Measurements from ENCODE around the gene STARD4. TPM values are rescaled to one million over a fixed set of nuclear protein-coding genes. Genes with fewer than 3 reads are reported as not detected.

STARD4 gene
- total RNA-seq, 1 experiment from 2014 or later, result 48.5 TPM

- ATAC-seq, result peak; percentile 81
- CTCF ChIA-PET, result interaction anchor here (3.1 kb wide), 1 partner anchor 14 kb away, joined by 17 read pairs; no protein-coding TSS in a partner anchor
- POLR2A ChIA-PET, result no interaction called here
- DNase-seq (ENCODE audit: low spot score), result no peak
- Mint-ChIP-seq H3K27me3 (ENCODE audit: low read depth) (no peaks in the 10 kb centered on the region; the same call in 1 of the 2 replicates), H3K9me3 (peaks cover 5% of the 10 kb centered on the region), H3K36me3 (peaks cover 3% of the 10 kb centered on the region; the same call in 1 of the 2 replicates), H3K27ac (peak overlapping the region; percentile 96), H3K4me3 (peak overlapping the region; percentile 52), H3K4me1 (peaks cover 33% of the 10 kb centered on the region)
- TF ChIP-seq, protein P1, sequence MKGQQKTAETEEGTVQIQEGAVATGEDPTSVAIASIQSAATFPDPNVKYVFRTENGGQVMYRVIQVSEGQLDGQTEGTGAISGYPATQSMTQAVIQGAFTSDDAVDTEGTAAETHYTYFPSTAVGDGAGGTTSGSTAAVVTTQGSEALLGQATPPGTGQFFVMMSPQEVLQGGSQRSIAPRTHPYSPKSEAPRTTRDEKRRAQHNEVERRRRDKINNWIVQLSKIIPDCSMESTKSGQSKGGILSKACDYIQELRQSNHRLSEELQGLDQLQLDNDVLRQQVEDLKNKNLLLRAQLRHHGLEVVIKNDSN (CRISPR knock-in tag; IDR thresholded peaks at IDR 0.05), result no peak
- TF ChIP-seq JAZF1 (CRISPR knock-in tag; IDR thresholded peaks at IDR 0.05), result no peak
Measured at GRCh38 chr5:111447822-111448221, 64.5 kb downstream of the STARD4 start.

DNA sequence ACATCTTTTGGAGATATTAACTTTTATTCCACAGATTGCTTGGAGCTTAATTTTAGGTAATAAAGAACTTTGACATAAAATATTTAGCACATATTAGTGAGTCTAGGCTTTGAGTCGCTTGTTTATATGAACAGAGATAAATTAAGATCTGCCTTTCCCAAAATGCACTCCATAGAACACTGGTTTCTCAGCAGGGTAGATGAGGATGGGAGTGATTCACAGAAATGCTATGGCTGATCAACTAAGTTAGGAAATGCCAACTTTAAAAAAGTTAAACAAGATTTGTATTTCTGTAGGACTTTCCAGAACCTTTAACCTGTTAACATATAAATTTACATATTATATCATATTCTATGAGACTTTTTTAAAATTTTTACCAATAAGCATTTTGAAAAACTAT is 65.2 kb downstream of the STARD4 start:
- Mint-ChIP-seq H3K9me3 (peaks cover 5% of the 10 kb centered on the region), H3K27ac (no peak overlapping the region), H3K36me3 (peaks cover 3% of the 10 kb centered on the region; the same call in 1 of the 2 replicates), H3K27me3 (ENCODE audit: low read depth) (no peaks in the 10 kb centered on the region; the same call in 1 of the 2 replicates), H3K4me3 (no peak overlapping the region), H3K4me1 (peaks cover 33% of the 10 kb centered on the region)
- no peak for DNase-seq (ENCODE audit: low spot score)
- ATAC-seq, result no peak
- ChIA-PET POLR2A (no interaction called here), CTCF (interaction anchor here (3.1 kb wide), 1 partner anchor 14 kb away, joined by 17 read pairs; no protein-coding TSS in a partner anchor)
- TF ChIP-seq, protein P2, sequence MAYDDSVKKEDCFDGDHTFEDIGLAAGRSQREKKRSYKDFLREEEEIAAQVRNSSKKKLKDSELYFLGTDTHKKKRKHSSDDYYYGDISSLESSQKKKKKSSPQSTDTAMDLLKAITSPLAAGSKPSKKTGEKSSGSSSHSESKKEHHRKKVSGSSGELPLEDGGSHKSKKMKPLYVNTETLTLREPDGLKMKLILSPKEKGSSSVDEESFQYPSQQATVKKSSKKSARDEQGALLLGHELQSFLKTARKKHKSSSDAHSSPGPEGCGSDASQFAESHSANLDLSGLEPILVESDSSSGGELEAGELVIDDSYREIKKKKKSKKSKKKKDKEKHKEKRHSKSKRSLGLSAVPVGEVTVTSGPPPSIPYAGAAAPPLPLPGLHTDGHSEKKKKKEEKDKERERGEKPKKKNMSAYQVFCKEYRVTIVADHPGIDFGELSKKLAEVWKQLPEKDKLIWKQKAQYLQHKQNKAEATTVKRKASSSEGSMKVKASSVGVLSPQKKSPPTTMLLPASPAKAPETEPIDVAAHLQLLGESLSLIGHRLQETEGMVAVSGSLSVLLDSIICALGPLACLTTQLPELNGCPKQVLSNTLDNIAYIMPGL (CRISPR knock-in tag; IDR thresholded peaks at IDR 0.05), result no peak
- TF ChIP-seq ESRRA (CRISPR knock-in tag; IDR thresholded peaks at IDR 0.05; ENCODE audit: borderline replicate concordance) (no peak), E2F5 (CRISPR knock-in tag; IDR thresholded peaks at IDR 0.05) (no peak), ERG (CRISPR knock-in tag; IDR thresholded peaks at IDR 0.05) (no peak), ZNF532 (CRISPR knock-in tag; IDR thresholded peaks at IDR 0.05; ENCODE audit: borderline replicate concordance) (no peak), GTF2I (CRISPR knock-in tag; conservative IDR thresholded peaks at IDR 0.05) (no peak), KAT7 (CRISPR knock-in tag; IDR thresholded peaks at IDR 0.05; ENCODE audit: borderline replicate concordance) (no peak), ZNF281 (CRISPR knock-in tag; IDR thresholded peaks at IDR 0.05) (no peak), RELA (CRISPR knock-in tag; IDR thresholded peaks at IDR 0.05; ENCODE audit: borderline replicate concordance) (no peak), FOXP1 (CRISPR knock-in tag; IDR thresholded peaks at IDR 0.05; ENCODE audit: borderline replicate concordance) (no peak), RORB (CRISPR knock-in tag; IDR thresholded peaks at IDR 0.05) (no peak), PREB (CRISPR knock-in tag; IDR thresholded peaks at IDR 0.05; ENCODE audit: borderline replicate concordance) (no peak)
- TF ChIP-seq, protein P3, sequence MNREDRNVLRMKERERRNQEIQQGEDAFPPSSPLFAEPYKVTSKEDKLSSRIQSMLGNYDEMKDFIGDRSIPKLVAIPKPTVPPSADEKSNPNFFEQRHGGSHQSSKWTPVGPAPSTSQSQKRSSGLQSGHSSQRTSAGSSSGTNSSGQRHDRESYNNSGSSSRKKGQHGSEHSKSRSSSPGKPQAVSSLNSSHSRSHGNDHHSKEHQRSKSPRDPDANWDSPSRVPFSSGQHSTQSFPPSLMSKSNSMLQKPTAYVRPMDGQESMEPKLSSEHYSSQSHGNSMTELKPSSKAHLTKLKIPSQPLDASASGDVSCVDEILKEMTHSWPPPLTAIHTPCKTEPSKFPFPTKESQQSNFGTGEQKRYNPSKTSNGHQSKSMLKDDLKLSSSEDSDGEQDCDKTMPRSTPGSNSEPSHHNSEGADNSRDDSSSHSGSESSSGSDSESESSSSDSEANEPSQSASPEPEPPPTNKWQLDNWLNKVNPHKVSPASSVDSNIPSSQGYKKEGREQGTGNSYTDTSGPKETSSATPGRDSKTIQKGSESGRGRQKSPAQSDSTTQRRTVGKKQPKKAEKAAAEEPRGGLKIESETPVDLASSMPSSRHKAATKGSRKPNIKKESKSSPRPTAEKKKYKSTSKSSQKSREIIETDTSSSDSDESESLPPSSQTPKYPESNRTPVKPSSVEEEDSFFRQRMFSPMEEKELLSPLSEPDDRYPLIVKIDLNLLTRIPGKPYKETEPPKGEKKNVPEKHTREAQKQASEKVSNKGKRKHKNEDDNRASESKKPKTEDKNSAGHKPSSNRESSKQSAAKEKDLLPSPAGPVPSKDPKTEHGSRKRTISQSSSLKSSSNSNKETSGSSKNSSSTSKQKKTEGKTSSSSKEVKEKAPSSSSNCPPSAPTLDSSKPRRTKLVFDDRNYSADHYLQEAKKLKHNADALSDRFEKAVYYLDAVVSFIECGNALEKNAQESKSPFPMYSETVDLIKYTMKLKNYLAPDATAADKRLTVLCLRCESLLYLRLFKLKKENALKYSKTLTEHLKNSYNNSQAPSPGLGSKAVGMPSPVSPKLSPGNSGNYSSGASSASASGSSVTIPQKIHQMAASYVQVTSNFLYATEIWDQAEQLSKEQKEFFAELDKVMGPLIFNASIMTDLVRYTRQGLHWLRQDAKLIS (CRISPR knock-in tag; IDR thresholded peaks at IDR 0.05; ENCODE audit: borderline replicate concordance), result no peak
- TF ChIP-seq, protein P1 (CRISPR knock-in tag; IDR thresholded peaks at IDR 0.05), result no peak
